ENCODE measurements around the gene DNM3. TPM values are rescaled to one million over a fixed set of nuclear protein-coding genes. Genes with fewer than 3 reads are reported as not detected.

The DNM3 gene
- total RNA-seq, 2 experiments from 2014 or later = 0.93 to 1.2 TPM

GRCh38 chr1:172132836-172133235 is 291.5 kb downstream of the DNM3 start:
- peaks cover 18% of the 10 kb centered on the region for H3K4me1 Mint-ChIP-seq (ENCODE audit: low read depth)
- no peak for DNase-seq
- no peaks in the 10 kb centered on the region for H3K9me3 Mint-ChIP-seq
- ChIA-PET CTCF (interaction anchor here (1.0 to 1.6 kb wide), 4 partner anchors 42 to 269 kb away, joined by 3 to 9 read pairs (median 4); no protein-coding TSS in a partner anchor), POLR2A (no interaction called here)
- H3K36me3 Mint-ChIP-seq = no peaks in the 10 kb centered on the region
- no peak overlapping the region for H3K27ac Mint-ChIP-seq
- intact Hi-C loops (cut with micrococcal nuclease) = no loop called here
- no peak overlapping the region for H3K4me3 Mint-ChIP-seq
- no peaks in the 10 kb centered on the region for H3K27me3 Mint-ChIP-seq

GRCh38 chr1:172134087-172134731 is 292.9 kb downstream of the DNM3 start:
- no peak overlapping the region for H3K27ac Mint-ChIP-seq
- peak; percentile 30 for DNase-seq
- POLR2A ChIA-PET = no interaction called here
- CTCF ChIA-PET = interaction anchor here (0.7 to 1.5 kb wide), 5 partner anchors 10 to 265 kb away, joined by 3 to 9 read pairs (median 3); no protein-coding TSS in a partner anchor
- H3K27me3 Mint-ChIP-seq = no peaks in the 10 kb centered on the region
- no peak overlapping the region for H3K4me3 Mint-ChIP-seq
- peaks cover 18% of the 10 kb centered on the region for H3K4me1 Mint-ChIP-seq (ENCODE audit: low read depth)
- H3K36me3 Mint-ChIP-seq = no peaks in the 10 kb centered on the region
- intact Hi-C loops (cut with micrococcal nuclease) = loop anchor here (1.0 to 2.0 kb wide), 6 partner anchors 21 to 265 kb away; no protein-coding TSS in a partner anchor
- no peaks in the 10 kb centered on the region for H3K9me3 Mint-ChIP-seq

GRCh38 chr1:172135076-172135672 is 293.9 kb downstream of the DNM3 start:
- no peaks in the 10 kb centered on the region for H3K9me3 Mint-ChIP-seq
- intact Hi-C loops (cut with micrococcal nuclease) = loop anchor here (2.0 kb wide), 1 partner anchor 20 kb away; no protein-coding TSS in a partner anchor
- no peak for DNase-seq
- no peak overlapping the region for H3K4me3 Mint-ChIP-seq
- H3K4me1 Mint-ChIP-seq (ENCODE audit: low read depth) = peaks cover 18% of the 10 kb centered on the region
- ChIA-PET CTCF (interaction anchor here (1.4 kb wide), 1 partner anchor 263 kb away, joined by 6 read pairs; no protein-coding TSS in a partner anchor), POLR2A (no interaction called here)
- H3K27me3 Mint-ChIP-seq = no peaks in the 10 kb centered on the region
- H3K36me3 Mint-ChIP-seq = no peaks in the 10 kb centered on the region
- H3K27ac Mint-ChIP-seq = peak overlapping the region; percentile 29

- ChIA-PET POLR2A (no interaction called here), CTCF (interaction anchor here (1.0 kb wide), 1 partner anchor 263 kb away, joined by 3 read pairs; no protein-coding TSS in a partner anchor)
- no peaks in the 10 kb centered on the region for H3K27me3 Mint-ChIP-seq
- no peaks in the 10 kb centered on the region for H3K9me3 Mint-ChIP-seq
- no peak overlapping the region for H3K4me3 Mint-ChIP-seq
- intact Hi-C loops (cut with micrococcal nuclease) = loop anchor here (2.0 kb wide), 1 partner anchor 19 kb away; no protein-coding TSS in a partner anchor
- no peaks in the 10 kb centered on the region for H3K36me3 Mint-ChIP-seq
- no peak overlapping the region for H3K27ac Mint-ChIP-seq
- peaks cover 18% of the 10 kb centered on the region for H3K4me1 Mint-ChIP-seq (ENCODE audit: low read depth)
- DNase-seq = no peak
These were observed 294.8 kb downstream of the DNM3 start for GRCh38 chr1:172135978-172136610.

- H3K27ac Mint-ChIP-seq = no peak overlapping the region
- H3K4me3 Mint-ChIP-seq = no peak overlapping the region
- ChIA-PET POLR2A (no interaction called here), CTCF (interaction anchor here (1.2 kb wide), 1 partner anchor 263 kb away, joined by 3 read pairs; no protein-coding TSS in a partner anchor)
- no peaks in the 10 kb centered on the region for H3K36me3 Mint-ChIP-seq
- no peaks in the 10 kb centered on the region for H3K9me3 Mint-ChIP-seq
- intact Hi-C loops (cut with micrococcal nuclease) = no loop called here
- H3K4me1 Mint-ChIP-seq (ENCODE audit: low read depth) = peaks cover 18% of the 10 kb centered on the region
- H3K27me3 Mint-ChIP-seq = no peaks in the 10 kb centered on the region
- no peak for DNase-seq
These were observed 295.6 kb downstream of the DNM3 start for GRCh38 chr1:172136925-172137324.

GRCh38 chr1:172137703-172138454 is 296.6 kb downstream of the DNM3 start:
- DNase-seq = no peak
- no peaks in the 10 kb centered on the region for H3K36me3 Mint-ChIP-seq
- POLR2A ChIA-PET = no interaction called here
- no peak overlapping the region for H3K27ac Mint-ChIP-seq
- no peak overlapping the region for H3K4me3 Mint-ChIP-seq
- H3K4me1 Mint-ChIP-seq (ENCODE audit: low read depth) = peaks cover 18% of the 10 kb centered on the region
- no peaks in the 10 kb centered on the region for H3K9me3 Mint-ChIP-seq
- intact Hi-C loops (cut with micrococcal nuclease) = no loop called here
- CTCF ChIA-PET = interaction anchor here (1.2 kb wide), 1 partner anchor 262 kb away, joined by 3 read pairs; no protein-coding TSS in a partner anchor
- no peaks in the 10 kb centered on the region for H3K27me3 Mint-ChIP-seq

GRCh38 chr1:172138634-172139033 is 297.3 kb downstream of the DNM3 start:
- no peaks in the 10 kb centered on the region for H3K27me3 Mint-ChIP-seq
- intact Hi-C loops (cut with micrococcal nuclease) = no loop called here
- H3K27ac Mint-ChIP-seq = no peak overlapping the region
- CTCF ChIA-PET = no interaction called here
- DNase-seq = no peak
- H3K9me3 Mint-ChIP-seq = no peaks in the 10 kb centered on the region
- H3K4me1 Mint-ChIP-seq (ENCODE audit: low read depth) = peaks cover 15% of the 10 kb centered on the region
- no peak overlapping the region for H3K4me3 Mint-ChIP-seq
- POLR2A ChIA-PET = no interaction called here
- no peaks in the 10 kb centered on the region for H3K36me3 Mint-ChIP-seq

- intact Hi-C loops (cut with micrococcal nuclease) = no loop called here
- peaks cover 9% of the 10 kb centered on the region for H3K4me1 Mint-ChIP-seq (ENCODE audit: low read depth)
These were observed 297.9 kb downstream of the DNM3 start for GRCh38 chr1:172139196-172139595.

GRCh38 chr1:172140072-172140471 is 298.8 kb downstream of the DNM3 start:
- Mint-ChIP-seq H3K4me3 (no peak overlapping the region), H3K36me3 (no peaks in the 10 kb centered on the region), H3K27me3 (no peaks in the 10 kb centered on the region), H3K27ac (no peak overlapping the region), H3K9me3 (no peaks in the 10 kb centered on the region), H3K4me1 (ENCODE audit: low read depth) (peaks cover 4% of the 10 kb centered on the region)
- DNase-seq = no peak
- CTCF ChIA-PET = no interaction called here
- POLR2A ChIA-PET = no interaction called here
- intact Hi-C loops (cut with micrococcal nuclease) = no loop called here

More at GRCh38 chr1:172139196-172139595, 297.9 kb downstream of the DNM3 start:
- no peaks in the 10 kb centered on the region for H3K36me3 Mint-ChIP-seq
- no peaks in the 10 kb centered on the region for H3K9me3 Mint-ChIP-seq
- ChIA-PET CTCF (no interaction called here), POLR2A (no interaction called here)
- H3K27ac Mint-ChIP-seq = no peak overlapping the region
- H3K4me3 Mint-ChIP-seq = no peak overlapping the region
- no peaks in the 10 kb centered on the region for H3K27me3 Mint-ChIP-seq
- DNase-seq = no peak

- no peak for DNase-seq
- Mint-ChIP-seq H3K27ac (no peak overlapping the region), H3K36me3 (no peaks in the 10 kb centered on the region), H3K27me3 (no peaks in the 10 kb centered on the region), H3K4me3 (no peak overlapping the region), H3K9me3 (no peaks in the 10 kb centered on the region), H3K4me1 (ENCODE audit: low read depth) (peaks cover 8% of the 10 kb centered on the region)
- CTCF ChIA-PET = no interaction called here
- intact Hi-C loops (cut with micrococcal nuclease) = no loop called here
- POLR2A ChIA-PET = no interaction called here
These were observed 299.3 kb downstream of the DNM3 start for GRCh38 chr1:172140591-172140990.

- Mint-ChIP-seq H3K4me1 (ENCODE audit: low read depth) (peaks cover 12% of the 10 kb centered on the region), H3K36me3 (no peaks in the 10 kb centered on the region), H3K27me3 (no peaks in the 10 kb centered on the region), H3K4me3 (no peak overlapping the region), H3K27ac (no peak overlapping the region), H3K9me3 (no peaks in the 10 kb centered on the region)
- no peak for DNase-seq
- POLR2A ChIA-PET = no interaction called here
- CTCF ChIA-PET = no interaction called here
- intact Hi-C loops (cut with micrococcal nuclease) = no loop called here
These were observed 300.1 kb downstream of the DNM3 start for GRCh38 chr1:172141341-172141881.

- POLR2A ChIA-PET = no interaction called here
- H3K36me3 Mint-ChIP-seq = no peaks in the 10 kb centered on the region
- intact Hi-C loops (cut with micrococcal nuclease) = no loop called here
These were observed 301.0 kb downstream of the DNM3 start for GRCh38 chr1:172142324-172142723.

More at GRCh38 chr1:172142324-172142723, 301.0 kb downstream of the DNM3 start:
- CTCF ChIA-PET = interaction anchor here (0.5 kb wide), 1 partner anchor 508 kb away, joined by 3 read pairs; no protein-coding TSS in a partner anchor
- no peak for DNase-seq
- no peaks in the 10 kb centered on the region for H3K9me3 Mint-ChIP-seq
- H3K4me1 Mint-ChIP-seq (ENCODE audit: low read depth) = peaks cover 12% of the 10 kb centered on the region
- no peak overlapping the region for H3K4me3 Mint-ChIP-seq
- no peak overlapping the region for H3K27ac Mint-ChIP-seq
- no peaks in the 10 kb centered on the region for H3K27me3 Mint-ChIP-seq

Measured in activated CD4-positive, alpha-beta memory T cell treated with anti-CD3 and anti-CD28 coated beads for 36 hours (primary cell).